Measurements from ENCODE around the gene JTB. TPM values are rescaled to one million over a fixed set of nuclear protein-coding genes. Genes with fewer than 3 reads are reported as not detected.

JTB gene
- total RNA-seq, 1 donor from 2014 or later = 47.7 TPM

GRCh38 chr1:153933955-153934354 lies 43.5 kb downstream of the JTB start:
- Histone ChIP-seq H3K27ac (no peak overlapping the region), H3K9me3 (ENCODE audit: low read depth) (no peaks in the 10 kb centered on the region), H3K4me1 (no peaks in the 10 kb centered on the region), H3K4me3 (no peak overlapping the region), H3F3A (ENCODE audit: low read depth) (no peaks in the 10 kb centered on the region), H4K20me1 (ENCODE audit: low read depth) (no peaks in the 10 kb centered on the region), H2AFZ (replicated peaks) (no peak overlapping the region), H3K27me3 (no peaks in the 10 kb centered on the region), H3K79me2 (ENCODE audit: low read depth) (no peaks in the 10 kb centered on the region), H3K36me3 (no peaks in the 10 kb centered on the region), H3K9ac (no peak overlapping the region), H3K4me2 (no peak overlapping the region)
- Mint-ChIP-seq H3K27me3 (ENCODE audit: insufficient read depth, low read depth) (no peaks in the 10 kb centered on the region), H3K9me3 (no peaks in the 10 kb centered on the region), H3K27ac (no peak overlapping the region), H3K4me3 (no peak overlapping the region), H3K36me3 (peaks cover 27% of the 10 kb centered on the region), H3K4me1 (no peaks in the 10 kb centered on the region)
- no peak for DNase-seq (ENCODE audit: low spot score)
- no peak for TF ChIP-seq EZH2phosphoT487 (IDR thresholded peaks at IDR 0.05)
- no peak for TF ChIP-seq EZH2 (IDR thresholded peaks at IDR 0.05)
- no peak for TF ChIP-seq CTCF (IDR thresholded peaks at IDR 0.05)

GRCh38 chr1:153933430-153933829 lies 44.0 kb downstream of the JTB start:
- Histone ChIP-seq H3K27ac (no peak overlapping the region), H3K9me3 (ENCODE audit: low read depth) (no peaks in the 10 kb centered on the region), H4K20me1 (ENCODE audit: low read depth) (no peaks in the 10 kb centered on the region), H3K4me3 (no peak overlapping the region), H3K27me3 (no peaks in the 10 kb centered on the region), H3K79me2 (ENCODE audit: low read depth) (no peaks in the 10 kb centered on the region), H3K36me3 (no peaks in the 10 kb centered on the region), H3K9ac (no peak overlapping the region), H3K4me2 (no peak overlapping the region), H2AFZ (replicated peaks) (no peak overlapping the region), H3K4me1 (no peaks in the 10 kb centered on the region), H3F3A (ENCODE audit: low read depth) (peaks cover 4% of the 10 kb centered on the region)
- TF ChIP-seq EZH2phosphoT487 (IDR thresholded peaks at IDR 0.05) (no peak), CTCF (IDR thresholded peaks at IDR 0.05) (no peak), EZH2 (IDR thresholded peaks at IDR 0.05) (no peak)
- H3K36me3 Mint-ChIP-seq = peaks cover 24% of the 10 kb centered on the region
- H3K9me3 Mint-ChIP-seq = no peaks in the 10 kb centered on the region
- DNase-seq (ENCODE audit: low spot score) = no peak
- no peaks in the 10 kb centered on the region for H3K4me1 Mint-ChIP-seq
- H3K4me3 Mint-ChIP-seq = no peak overlapping the region
- H3K27ac Mint-ChIP-seq = no peak overlapping the region
- H3K27me3 Mint-ChIP-seq (ENCODE audit: insufficient read depth, low read depth) = no peaks in the 10 kb centered on the region

GRCh38 chr1:153932156-153933131 lies 45.0 kb downstream of the JTB start:
- Histone ChIP-seq H3K9me3 (ENCODE audit: low read depth) (no peaks in the 10 kb centered on the region), H4K20me1 (ENCODE audit: low read depth) (no peaks in the 10 kb centered on the region), H3K4me2 (no peak overlapping the region), H3K4me3 (no peak overlapping the region), H3K79me2 (ENCODE audit: low read depth) (no peaks in the 10 kb centered on the region), H3K36me3 (no peaks in the 10 kb centered on the region), H3K27ac (no peak overlapping the region), H2AFZ (replicated peaks) (no peak overlapping the region), H3F3A (ENCODE audit: low read depth) (peaks cover 11% of the 10 kb centered on the region), H3K27me3 (no peaks in the 10 kb centered on the region), H3K9ac (no peak overlapping the region), H3K4me1 (no peaks in the 10 kb centered on the region)
- Mint-ChIP-seq H3K4me3 (no peak overlapping the region), H3K4me1 (no peaks in the 10 kb centered on the region), H3K27me3 (ENCODE audit: insufficient read depth, low read depth) (no peaks in the 10 kb centered on the region), H3K27ac (no peak overlapping the region), H3K36me3 (peaks cover 21% of the 10 kb centered on the region), H3K9me3 (no peaks in the 10 kb centered on the region)
- no peak for TF ChIP-seq EZH2 (IDR thresholded peaks at IDR 0.05)
- no peak for TF ChIP-seq EZH2phosphoT487 (IDR thresholded peaks at IDR 0.05)
- TF ChIP-seq CTCF (IDR thresholded peaks at IDR 0.05) = no peak
- no peak for DNase-seq (ENCODE audit: low spot score)
